Neutrophil (primary cell): ENCODE data around the gene GALNTL6.

Experiments
- H3K27ac ChIP-seq: fragments of 200-600 bp; sonication (generic); 2 replicates; pipeline ENCODE4 v1.5.1; 2016; ENCODE audit warnings: mild to moderate bottlenecking, moderate library complexity
- H3K27me3 ChIP-seq: fragments of 200-600 bp; sonication (generic); 2 replicates; pipeline ENCODE4 v1.6.0; 2016; ENCODE audit warnings: mild to moderate bottlenecking
- H3K36me3 ChIP-seq: fragments of 200-600 bp; sonication (generic); 2 replicates; pipeline ENCODE4 v1.5.1; 2017
- H3K4me1 ChIP-seq, 2 experiments: fragments of 200-600 bp in 1 of 2; sonication (generic) in 1 of 2; 1 replicate in 1 of 2; 2 replicates in 1 of 2; pipeline versions ENCODE4 v1.5.1 to v1.6.1; 2013 to 2016; ENCODE audit warnings: low read depth in 1 of 2, low read length in 1 of 2, mild to moderate bottlenecking in 1 of 2, moderate library complexity in 1 of 2; ENCODE audit not compliant: control insufficient read depth in 1 of 2, insufficient read depth in 1 of 2
- H3K4me3 ChIP-seq, 2 experiments: fragments of 200-600 bp in 1 of 2; sonication (generic) in 1 of 2; 1 replicate in 1 of 2; 2 replicates in 1 of 2; pipeline ENCODE4 v1.5.1; 2013 to 2016; ENCODE audit warnings: low read depth in 1 of 2, low read length in 1 of 2, mild to moderate bottlenecking in 1 of 2, moderate library complexity in 1 of 2
- H3K9me3 ChIP-seq: fragments of 200-600 bp; sonication (generic); 2 replicates; pipeline ENCODE4 v1.5.1; 2016
- TF ChIP-seq, protein P1 (sequence below): fragments of 200-600 bp; sonication (generic); IDR thresholded peaks from 2 replicates; pipeline ENCODE4 v1.5.1; 2016; ENCODE audit warnings: antibody characterized with exemption

GALNTL6 gene

DNA sequence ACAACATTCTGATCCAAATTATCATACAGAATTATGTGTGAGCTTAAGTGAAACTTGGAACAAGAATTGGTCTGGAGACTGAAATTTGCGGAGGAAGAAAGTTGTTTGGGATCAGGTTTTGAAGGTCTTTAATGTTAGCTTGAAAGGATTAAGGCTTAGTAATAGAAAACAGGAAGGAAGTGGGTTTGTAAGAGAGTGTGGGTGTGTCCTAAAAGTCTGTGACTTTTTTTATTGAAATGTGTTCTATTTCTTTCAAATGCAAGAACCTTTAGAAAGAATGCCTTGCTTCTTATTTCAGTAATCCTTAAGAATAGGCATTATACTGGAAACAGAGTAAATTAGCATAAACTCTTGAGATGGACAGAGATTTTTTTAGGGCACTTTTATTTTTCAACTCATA, 198.0 kb downstream of the GALNTL6 start:
- no peak overlapping the region for H3K4me3 ChIP-seq
- no peaks in the 10 kb centered on the region for H3K4me1 ChIP-seq
- H3K27ac ChIP-seq = no peak overlapping the region
- H3K36me3 ChIP-seq = no peaks in the 10 kb centered on the region
- H3K27me3 ChIP-seq = no peaks in the 10 kb centered on the region
- H3K9me3 ChIP-seq = no peaks in the 10 kb centered on the region
- TF ChIP-seq, protein P1, sequence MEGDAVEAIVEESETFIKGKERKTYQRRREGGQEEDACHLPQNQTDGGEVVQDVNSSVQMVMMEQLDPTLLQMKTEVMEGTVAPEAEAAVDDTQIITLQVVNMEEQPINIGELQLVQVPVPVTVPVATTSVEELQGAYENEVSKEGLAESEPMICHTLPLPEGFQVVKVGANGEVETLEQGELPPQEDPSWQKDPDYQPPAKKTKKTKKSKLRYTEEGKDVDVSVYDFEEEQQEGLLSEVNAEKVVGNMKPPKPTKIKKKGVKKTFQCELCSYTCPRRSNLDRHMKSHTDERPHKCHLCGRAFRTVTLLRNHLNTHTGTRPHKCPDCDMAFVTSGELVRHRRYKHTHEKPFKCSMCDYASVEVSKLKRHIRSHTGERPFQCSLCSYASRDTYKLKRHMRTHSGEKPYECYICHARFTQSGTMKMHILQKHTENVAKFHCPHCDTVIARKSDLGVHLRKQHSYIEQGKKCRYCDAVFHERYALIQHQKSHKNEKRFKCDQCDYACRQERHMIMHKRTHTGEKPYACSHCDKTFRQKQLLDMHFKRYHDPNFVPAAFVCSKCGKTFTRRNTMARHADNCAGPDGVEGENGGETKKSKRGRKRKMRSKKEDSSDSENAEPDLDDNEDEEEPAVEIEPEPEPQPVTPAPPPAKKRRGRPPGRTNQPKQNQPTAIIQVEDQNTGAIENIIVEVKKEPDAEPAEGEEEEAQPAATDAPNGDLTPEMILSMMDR = no peak

- Histone ChIP-seq H3K9me3 (no peaks in the 10 kb centered on the region), H3K4me3 (no peak overlapping the region), H3K36me3 (no peaks in the 10 kb centered on the region), H3K27me3 (no peaks in the 10 kb centered on the region), H3K4me1 (no peaks in the 10 kb centered on the region), H3K27ac (no peak overlapping the region)
- TF ChIP-seq, protein P1 = no peak
These were observed 205.2 kb downstream of the GALNTL6 start for GRCh38 chr4:172018358-172018757.

DNA sequence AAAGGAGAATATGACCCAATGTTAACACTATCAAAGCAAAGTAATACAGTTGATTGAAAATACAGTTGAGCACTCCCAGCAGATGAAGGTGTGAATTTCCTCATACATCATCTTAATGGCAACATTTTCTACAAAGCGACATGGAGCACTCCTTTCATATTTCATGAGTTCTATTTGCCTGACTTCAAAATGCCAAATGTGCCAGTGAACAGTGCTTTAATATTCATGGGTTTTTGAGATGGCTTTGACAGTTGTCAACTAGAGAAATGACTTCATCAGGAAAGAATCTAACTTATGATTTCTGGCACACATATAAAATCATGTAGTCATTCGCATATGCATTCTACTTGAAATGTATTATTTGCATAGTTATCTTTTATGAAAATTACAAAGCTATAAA, 222.4 kb downstream of the GALNTL6 start:
- Histone ChIP-seq H3K4me1 (no peaks in the 10 kb centered on the region), H3K36me3 (no peaks in the 10 kb centered on the region), H3K27ac (no peak overlapping the region), H3K4me3 (no peak overlapping the region), H3K27me3 (no peaks in the 10 kb centered on the region), H3K9me3 (no peaks in the 10 kb centered on the region)
- TF ChIP-seq, protein P1 = no peak

- no peaks in the 10 kb centered on the region for H3K27me3 ChIP-seq
- H3K36me3 ChIP-seq = no peaks in the 10 kb centered on the region
- TF ChIP-seq, protein P1 = no peak
These were observed 227.6 kb downstream of the GALNTL6 start for GRCh38 chr4:172040766-172041165.

DNA sequence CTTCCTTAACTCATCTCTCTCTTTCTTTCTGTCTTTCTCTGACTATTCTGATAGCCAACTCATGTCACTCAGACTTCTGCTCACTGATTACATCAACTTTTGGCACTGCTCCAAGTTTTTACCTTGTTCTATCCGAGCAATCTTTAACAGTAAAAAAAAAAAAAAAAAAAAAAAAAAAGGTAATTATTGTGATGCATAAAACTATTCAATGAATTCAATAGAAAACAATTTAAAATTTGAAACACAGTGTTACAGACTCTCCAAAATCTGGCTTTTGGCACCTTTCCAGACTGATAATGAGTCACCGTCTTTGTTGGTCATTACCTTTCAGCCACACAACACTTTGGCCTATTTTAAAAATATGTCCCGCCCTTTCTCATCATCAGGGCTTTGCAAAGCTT, 229.5 kb downstream of the GALNTL6 start:
- Histone ChIP-seq H3K4me3 (no peak overlapping the region), H3K9me3 (no peaks in the 10 kb centered on the region), H3K4me1 (no peaks in the 10 kb centered on the region), H3K27me3 (no peaks in the 10 kb centered on the region), H3K36me3 (no peaks in the 10 kb centered on the region), H3K27ac (no peak overlapping the region)
- TF ChIP-seq, protein P1 = no peak

More at GRCh38 chr4:172040766-172041165, 227.6 kb downstream of the GALNTL6 start:
- Histone ChIP-seq H3K4me3 (no peak overlapping the region), H3K4me1 (no peaks in the 10 kb centered on the region), H3K27ac (no peak overlapping the region), H3K9me3 (no peaks in the 10 kb centered on the region)

DNA sequence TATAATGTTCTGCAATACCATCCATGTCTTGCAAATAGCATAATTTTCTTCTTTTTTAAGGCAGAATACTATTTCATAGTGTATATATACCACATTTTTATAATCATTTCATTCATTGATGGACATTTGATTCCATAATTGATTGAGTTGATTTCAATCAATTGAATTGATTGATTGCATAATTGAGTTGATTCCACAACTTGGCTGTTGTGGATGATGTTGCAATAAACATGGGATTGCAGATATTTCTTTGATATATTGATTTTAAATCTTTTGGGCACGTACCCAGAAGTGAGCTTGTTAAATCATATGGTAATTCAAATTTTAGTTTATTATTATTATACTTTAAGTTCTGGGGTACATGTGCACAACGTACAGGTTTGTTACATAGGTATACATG, 232.8 kb downstream of the GALNTL6 start:
- H3K9me3 ChIP-seq = no peaks in the 10 kb centered on the region
- no peak overlapping the region for H3K27ac ChIP-seq
- no peaks in the 10 kb centered on the region for H3K36me3 ChIP-seq
- H3K4me1 ChIP-seq = no peaks in the 10 kb centered on the region
- TF ChIP-seq, protein P1 = no peak
- no peaks in the 10 kb centered on the region for H3K27me3 ChIP-seq
- H3K4me3 ChIP-seq = no peak overlapping the region
